ENCODE results near the gene MAN1B1. TPM values are rescaled to one million over a fixed set of nuclear protein-coding genes. Genes with fewer than 3 reads are reported as not detected.
A peak's percentile ranks its signal among the peaks of the same experiment; 100 is the strongest.

Gene MAN1B1
- total and polyA plus RNA-seq, 2 of the 8 experiments (the other 6 are each of a cell fraction or from before 2014, with no cell fraction given): 33.7 to 36.3 TPM

GRCh38 chr9:137127301-137128157, 40.7 kb downstream of the MAN1B1 start:
- H2BK12ac ChIP-seq (ENCODE audit: low read depth, low read length): no peak overlapping the region
- no peaks in the 10 kb centered on the region for H4K20me1 ChIP-seq (replicated peaks in 1 of 2; ENCODE audit: control insufficient read depth in 1 of 2, insufficient read depth in 2 of 2, low read length in 2 of 2)
- peaks cover 0 to 6% (median 4%) of the 10 kb centered on the region in 4 experiments; a peak in 4 of 7 replicates for H3K27me3 ChIP-seq (replicated peaks in 1 of 4; ENCODE audit: control insufficient read depth in 3 of 4, extremely low read depth in 1 of 4, insufficient read depth in 3 of 4, low read length in 3 of 4)
- H3K4me2 ChIP-seq (ENCODE audit: insufficient read depth in 1 of 2, low read depth in 2 of 2, low read length in 2 of 2): peak overlapping the region in 1 of 2 experiments; percentile 97; a peak in 1 of 4 replicates
- H3K9me3 ChIP-seq (ENCODE audit: insufficient read depth in 2 of 2, low read depth in 1 of 2, low read length in 1 of 2): no peaks in the 10 kb centered on the region
- H2BK120ac ChIP-seq (replicated peaks; ENCODE audit: low read depth, low read length): no peak overlapping the region
- ChIA-PET CTCF (ENCODE audit: partially characterized antibody) (interaction anchor here (0.6 to 1.3 kb wide), 7 partner anchors 9 to 308 kb away, joined by 3 to 6 read pairs (median 4); no protein-coding TSS in a partner anchor), POLR2A (ENCODE audit: partially characterized antibody) (interaction anchor here (0.6 to 1.4 kb wide), 4 partner anchors 13 to 113 kb away, joined by 3 to 5 read pairs (median 4); partner anchors contain the start of gene TMEM210)
- no peak overlapping the region for H4K91ac ChIP-seq (replicated peaks; ENCODE audit: insufficient read length, low read length)
- H3K18ac ChIP-seq (ENCODE audit: extremely low read depth, low read length): no peak overlapping the region
- no peak overlapping the region for H3K23ac ChIP-seq (ENCODE audit: insufficient read length)
- peaks cover 0 to 7% of the 10 kb centered on the region in 2 experiments; a peak in 1 of 4 replicates for H3K79me2 ChIP-seq (ENCODE audit: control insufficient read depth in 1 of 2, insufficient read depth in 2 of 2, low read length in 2 of 2)
- DNase-seq (ENCODE audit: low read depth in 1 of 2, low spot score in 2 of 2) (no peak), FAIRE-seq (no peak)
- peaks cover 0 to 11% (median 5%) of the 10 kb centered on the region in 4 experiments; a peak in 4 of 7 replicates for H3K4me1 ChIP-seq (replicated peaks in 1 of 4; ENCODE audit: control insufficient read depth in 3 of 4, insufficient read depth in 4 of 4, low read length in 3 of 4)
- no peaks in the 10 kb centered on the region for H3K36me3 ChIP-seq (ENCODE audit: control insufficient read depth in 2 of 4, insufficient read depth in 4 of 4, low read length in 3 of 4)
- no peak overlapping the region for H4K5ac ChIP-seq (ENCODE audit: insufficient read length, low read depth, low read length)
- no peak overlapping the region for H2BK5ac ChIP-seq (ENCODE audit: low read depth, low read length)
- H3K79me1 ChIP-seq (ENCODE audit: low read depth, low read length): peaks cover 2% of the 10 kb centered on the region; the same call in 1 of the 2 replicates
- H3K4ac ChIP-seq (replicated peaks; ENCODE audit: insufficient read length, low read depth, low read length): no peak overlapping the region
- no peak overlapping the region for H3K27ac ChIP-seq (ENCODE audit: low read depth, low read length)
- no peak overlapping the region for H4K8ac ChIP-seq (ENCODE audit: extremely low read depth, insufficient read depth, low read length)
- H3K9ac ChIP-seq (replicated peaks in 1 of 4; ENCODE audit: extremely low read depth in 1 of 4, low read depth in 3 of 4, low read length in 3 of 4): no peak overlapping the region
- H3K56ac ChIP-seq (replicated peaks; ENCODE audit: insufficient read length, low read depth, low read length): no peak overlapping the region
- no peak overlapping the region for H2AFZ ChIP-seq (ENCODE audit: low read length)
- no peak overlapping the region for H2BK20ac ChIP-seq (ENCODE audit: low read length)
- peaks cover 7% of the 10 kb centered on the region; the same call in 1 of the 2 replicates for H3K23me2 ChIP-seq (ENCODE audit: low read depth, low read length)
- H2AK5ac ChIP-seq (ENCODE audit: low read depth, low read length): no peak overlapping the region
- WGBS, 2 experiments (ENCODE audit: extremely low coverage in 1 of 2, insufficient coverage in 1 of 2, insufficient read length in 1 of 2, insufficient replicate concordance in 2 of 2, low coverage in 1 of 2, low lambda C conversion rate in 2 of 2, missing lambda C conversion rate in 1 of 2): 90% methylated on average over 22 of the region's 24 CpGs; no CpG with 5 or more reads in 1 of the 2 experiments
- no peak overlapping the region; a peak in 1 of 8 replicates for H3K4me3 ChIP-seq (ENCODE audit: extremely low read depth in 1 of 4, insufficient read depth in 2 of 4, low read depth in 3 of 4, low read length in 4 of 4)
- H2BK15ac ChIP-seq (ENCODE audit: low read length): no peak overlapping the region
- no peak overlapping the region for H3K14ac ChIP-seq (ENCODE audit: insufficient read length)
- TF ChIP-seq RAD21 (IDR thresholded peaks at IDR 0.05 in 1 of 2, conservative IDR thresholded peaks at IDR 0.05 in 1 of 2; ENCODE audit: low read depth in 2 of 2, low read length in 2 of 2): no peak
- TF ChIP-seq TEAD4 (IDR thresholded peaks at IDR 0.05; ENCODE audit: low read depth, low read length): no peak
- no peak for TF ChIP-seq MAX (IDR thresholded peaks at IDR 0.05)
- TF ChIP-seq MAFK (IDR thresholded peaks at IDR 0.05; ENCODE audit: low read depth, low read length): no peak
- TF ChIP-seq EP300 (IDR thresholded peaks at IDR 0.05; ENCODE audit: borderline replicate concordance in 1 of 2, low read depth in 2 of 2, low read length in 2 of 2): no peak
- TF ChIP-seq ZNF274 (IDR thresholded peaks at IDR 0.05; ENCODE audit: borderline replicate concordance, extremely low read depth, low read length): no peak
- no peak for TF ChIP-seq GTF2F1 (IDR thresholded peaks at IDR 0.05; ENCODE audit: borderline replicate concordance, low read depth, low read length)
- no peak for TF ChIP-seq SP4 (IDR thresholded peaks at IDR 0.05; ENCODE audit: low read length)
- no peak for TF ChIP-seq KDM1A (IDR thresholded peaks at IDR 0.05; ENCODE audit: borderline replicate concordance, low read length)
- no peak for TF ChIP-seq NRF1 (IDR thresholded peaks at IDR 0.05; ENCODE audit: low read depth, low read length)
